Measurements from ENCODE around the gene NANOS1.

GRCh38 chr10:119039161-119039560 lies 9.6 kb downstream of the NANOS1 start:
- TF ChIP-seq, protein P1, sequence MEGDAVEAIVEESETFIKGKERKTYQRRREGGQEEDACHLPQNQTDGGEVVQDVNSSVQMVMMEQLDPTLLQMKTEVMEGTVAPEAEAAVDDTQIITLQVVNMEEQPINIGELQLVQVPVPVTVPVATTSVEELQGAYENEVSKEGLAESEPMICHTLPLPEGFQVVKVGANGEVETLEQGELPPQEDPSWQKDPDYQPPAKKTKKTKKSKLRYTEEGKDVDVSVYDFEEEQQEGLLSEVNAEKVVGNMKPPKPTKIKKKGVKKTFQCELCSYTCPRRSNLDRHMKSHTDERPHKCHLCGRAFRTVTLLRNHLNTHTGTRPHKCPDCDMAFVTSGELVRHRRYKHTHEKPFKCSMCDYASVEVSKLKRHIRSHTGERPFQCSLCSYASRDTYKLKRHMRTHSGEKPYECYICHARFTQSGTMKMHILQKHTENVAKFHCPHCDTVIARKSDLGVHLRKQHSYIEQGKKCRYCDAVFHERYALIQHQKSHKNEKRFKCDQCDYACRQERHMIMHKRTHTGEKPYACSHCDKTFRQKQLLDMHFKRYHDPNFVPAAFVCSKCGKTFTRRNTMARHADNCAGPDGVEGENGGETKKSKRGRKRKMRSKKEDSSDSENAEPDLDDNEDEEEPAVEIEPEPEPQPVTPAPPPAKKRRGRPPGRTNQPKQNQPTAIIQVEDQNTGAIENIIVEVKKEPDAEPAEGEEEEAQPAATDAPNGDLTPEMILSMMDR (IDR thresholded peaks at IDR 0.05; ENCODE audit: low read depth, low read length) = no peak
- TF ChIP-seq EZH2phosphoT487 (IDR thresholded peaks at IDR 0.05; ENCODE audit: low read depth) = no peak
